NCI-H510A treated with DMSO at 0.1 percent for 48 hours (cell line): ENCODE results near the gene FAM229A.

Source experiments
- DNase-seq: peaks from one replicate; lab custom pipeline; 2025; lab: John Stamatoyannopoulos, UW

Gene FAM229A

DNA sequence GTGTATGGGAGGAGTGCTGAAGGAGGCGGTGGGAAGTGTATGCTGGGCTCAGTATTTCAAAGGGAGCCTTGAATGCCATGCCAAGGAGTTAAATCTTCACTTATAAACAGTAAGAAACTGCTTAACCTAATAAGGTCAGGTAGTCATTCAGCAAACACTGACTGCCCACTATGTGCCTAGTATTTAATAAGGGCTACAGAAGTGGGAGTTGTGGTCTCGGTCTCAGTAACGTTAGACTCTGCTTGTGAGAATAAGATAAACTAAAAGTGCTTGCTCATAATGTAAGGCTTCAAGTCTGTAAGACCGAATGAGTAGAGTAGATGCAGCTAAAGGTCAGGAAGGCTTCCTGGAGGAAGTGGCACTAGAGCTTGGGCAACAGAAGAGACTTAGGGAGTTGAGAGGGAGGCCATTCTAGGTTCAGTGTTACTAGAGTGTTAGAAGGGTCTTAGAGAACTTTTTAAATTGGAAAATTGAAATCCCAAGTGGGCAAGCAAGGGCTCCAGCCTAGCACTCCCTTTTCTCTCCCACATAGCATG is 32.3 kb downstream of the FAM229A start:
- no peak for DNase-seq

DNA sequence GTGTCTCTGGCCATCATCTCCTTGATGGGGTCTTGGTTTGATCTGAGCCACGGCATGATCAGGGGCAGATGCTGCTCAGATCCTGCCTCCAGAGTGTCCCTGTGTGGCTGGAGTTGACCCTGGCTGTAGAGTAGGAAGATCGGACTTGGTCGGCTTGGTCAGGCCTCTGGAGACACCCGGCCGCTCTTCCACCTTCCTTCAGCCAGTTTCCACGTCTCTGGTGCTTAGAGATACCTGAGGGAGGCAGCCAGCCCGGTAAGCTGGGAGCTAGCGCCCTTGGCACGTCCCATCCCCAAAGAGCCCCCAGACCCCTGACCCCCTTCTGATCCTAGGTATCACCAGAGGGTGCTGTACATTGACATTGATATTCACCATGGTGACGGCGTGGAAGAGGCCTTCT is 35.1 kb downstream of the FAM229A start:
- DNase-seq = no peak

DNA sequence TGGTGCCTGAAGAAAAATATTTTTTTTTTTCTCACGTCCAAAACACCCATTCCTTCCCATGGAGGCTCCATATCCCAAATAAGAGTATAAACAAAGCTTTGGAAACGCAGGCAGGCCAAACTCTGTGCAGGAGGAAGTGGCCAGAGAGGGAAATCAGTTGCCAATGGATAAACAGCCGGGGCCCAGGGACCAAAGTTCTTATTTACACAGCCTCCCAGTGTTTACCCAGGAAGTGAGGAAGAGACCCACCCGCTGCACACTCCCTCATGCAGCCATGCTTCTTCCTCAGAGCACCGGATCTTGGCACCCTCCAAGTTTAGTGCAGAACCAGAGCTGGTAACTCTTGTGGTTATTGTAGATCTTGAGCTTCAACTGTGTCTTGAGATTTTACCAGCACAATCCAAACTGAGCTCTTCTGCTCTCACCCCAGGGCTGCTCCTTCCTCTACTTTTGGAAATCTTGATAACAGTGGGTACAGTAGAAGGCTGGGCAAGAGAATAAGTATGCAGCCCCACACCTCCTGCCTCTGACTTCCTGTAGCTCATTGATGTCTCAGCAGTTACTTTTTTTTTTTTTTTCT is 40.5 kb downstream of the FAM229A start:
- DNase-seq = no peak

DNA sequence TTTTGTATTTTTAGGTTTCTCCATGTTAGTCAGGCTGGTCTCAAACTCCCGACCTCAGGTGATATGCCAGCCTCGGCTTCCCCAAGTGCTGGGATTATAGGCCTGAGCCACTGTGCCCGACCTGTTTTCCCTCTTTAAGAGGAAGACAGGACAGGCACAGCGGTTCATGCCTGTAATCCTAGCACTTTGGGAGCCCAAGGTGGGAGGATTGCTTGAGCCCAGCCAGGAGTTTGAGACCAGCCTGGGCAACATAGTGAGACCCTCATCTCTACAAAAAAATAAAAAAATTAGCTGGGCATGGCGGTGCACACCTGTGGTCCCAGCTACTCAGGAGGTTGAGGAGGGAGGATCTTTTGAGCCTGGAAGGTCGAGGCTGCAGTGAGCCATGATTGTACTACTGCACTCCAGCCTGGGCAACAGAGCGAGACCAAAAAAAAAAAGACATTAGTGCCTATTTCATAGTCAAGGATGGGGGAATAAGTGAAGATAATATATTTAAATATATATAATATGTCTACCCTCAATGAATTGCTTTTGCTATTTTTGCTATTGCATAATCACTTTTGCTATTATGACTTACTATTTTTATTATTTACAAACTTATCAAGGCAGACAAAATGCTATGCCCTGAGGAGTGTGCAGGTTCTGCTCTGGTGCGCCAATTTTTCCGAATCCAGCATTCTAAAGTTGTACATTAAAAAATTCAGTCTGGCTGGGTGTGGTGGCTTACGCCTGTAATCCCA is 44.0 kb downstream of the FAM229A start:
- DNase-seq = no peak

GRCh38 chr1:32316903-32317277 is 45.4 kb downstream of the FAM229A start:
- no peak for DNase-seq

DNA sequence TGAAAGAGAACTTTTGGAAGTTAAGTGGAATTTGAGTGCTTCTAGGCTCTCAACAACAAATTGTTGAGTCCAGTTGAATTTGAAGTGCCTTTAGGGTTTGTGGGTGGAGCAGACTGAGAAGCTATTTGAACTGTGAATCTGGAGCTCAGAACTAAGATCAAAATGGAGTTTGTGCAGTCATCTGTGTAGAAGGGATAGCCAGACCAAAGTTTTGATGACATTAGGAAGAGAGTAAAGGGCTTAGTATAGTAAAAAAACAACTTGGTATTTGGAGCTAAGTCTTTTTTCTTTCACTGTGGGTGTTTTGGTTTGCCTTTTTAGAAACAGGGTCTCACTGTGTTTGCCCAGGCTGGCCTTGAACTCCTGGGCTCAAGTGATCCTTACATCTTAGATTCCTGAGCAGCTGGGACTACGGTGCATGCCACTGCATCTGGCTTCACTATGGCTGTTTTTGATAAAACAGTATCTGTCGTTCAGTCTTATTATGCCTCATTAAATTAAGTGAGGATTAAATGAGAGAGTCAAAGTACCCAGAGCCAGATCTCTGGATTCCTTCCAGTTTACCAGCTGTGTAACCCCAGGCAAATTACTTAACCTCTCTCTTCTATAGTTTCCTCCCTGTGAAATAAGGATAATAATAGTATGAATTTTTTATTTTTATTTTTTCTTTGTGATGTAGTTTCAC is 50.4 kb downstream of the FAM229A start:
- no peak for DNase-seq
